Type B pancreatic cell (in vitro differentiated cells): ENCODE measurements around the gene SH3GLB1. TPM values are rescaled to one million over a fixed set of nuclear protein-coding genes. Genes with fewer than 3 reads are reported as not detected.
"Not testable (repeated sequence)": the region's sequence is repeated elsewhere in the genome, so short reads cannot be mapped to it uniquely, and the experiment has no call there.

Experiments
- DNase-seq: peaks from one replicate; pipeline ENCODE4 v3.0.0; 2021; ENCODE audit warnings: mixed read lengths; ENCODE audit not compliant: unreplicated experiment; ENCODE audit errors: extremely low spot score
- H3K27ac Mint-ChIP-seq: 2 replicates; pipeline ENCODE4 v1.8.0; 2021; ENCODE audit warnings: mild to moderate bottlenecking, mixed read lengths
- H3K27me3 Mint-ChIP-seq: 2 replicates; pipeline ENCODE4 v1.8.0; 2021; ENCODE audit warnings: mixed read lengths
- H3K36me3 Mint-ChIP-seq: 2 replicates; pipeline ENCODE4 v1.8.0; 2021; ENCODE audit warnings: mixed read lengths
- H3K4me1 Mint-ChIP-seq: one replicate; pipeline ENCODE4 v1.8.0; 2021; ENCODE audit warnings: mixed read lengths; ENCODE audit not compliant: unreplicated experiment
- H3K4me3 Mint-ChIP-seq: 2 replicates; pipeline ENCODE4 v1.8.0; 2021; ENCODE audit warnings: mild to moderate bottlenecking, mixed read lengths
- H3K9me3 Mint-ChIP-seq: 2 replicates; pipeline ENCODE4 v1.8.0; 2021; ENCODE audit warnings: mixed read lengths
- total RNA-seq: library from RNA; stranded (reverse); gene quantifications from 2 replicates; pipeline ENCODE4 v1.2.1, GENCODE V29; 2021; ENCODE audit warnings: low replicate concordance
- TF ChIP-seq, protein P1 (sequence below): fragments of 200-600 bp; sonication (generic); conservative IDR thresholded peaks from 2 replicates; pipeline ENCODE4 v1.5.0; 2021; ENCODE audit warnings: antibody characterized with exemption, mild to moderate bottlenecking

The SH3GLB1 gene
- total RNA-seq, 1 donor from 2014 or later, result 52.6 TPM

DNA sequence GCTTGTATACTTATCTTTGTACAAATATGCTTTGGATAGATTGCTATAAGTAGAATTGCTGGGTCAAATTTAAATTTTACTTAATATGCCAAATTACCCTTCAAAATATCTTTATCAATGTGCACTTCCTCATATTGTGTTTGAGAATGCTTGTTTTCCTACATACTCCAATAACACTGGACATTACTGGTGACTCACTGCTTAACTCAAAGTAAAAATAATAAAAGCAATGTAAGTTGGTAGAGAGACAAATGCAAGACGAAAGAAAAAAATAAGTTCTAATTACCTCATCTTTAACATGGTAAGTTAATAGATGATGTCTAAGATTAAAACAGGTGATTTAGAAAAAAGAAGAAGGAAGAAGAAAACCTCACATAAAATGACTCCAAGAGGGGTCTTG is 7.9 kb upstream of the SH3GLB1 start:
- no peak overlapping the region for H3K27ac Mint-ChIP-seq
- DNase-seq, result no peak
- no peak overlapping the region for H3K4me3 Mint-ChIP-seq
- no peaks in the 10 kb centered on the region for H3K36me3 Mint-ChIP-seq
- H3K9me3 Mint-ChIP-seq, result no peaks in the 10 kb centered on the region
- H3K27me3 Mint-ChIP-seq, result peaks cover 13% of the 10 kb centered on the region
- TF ChIP-seq, protein P1, sequence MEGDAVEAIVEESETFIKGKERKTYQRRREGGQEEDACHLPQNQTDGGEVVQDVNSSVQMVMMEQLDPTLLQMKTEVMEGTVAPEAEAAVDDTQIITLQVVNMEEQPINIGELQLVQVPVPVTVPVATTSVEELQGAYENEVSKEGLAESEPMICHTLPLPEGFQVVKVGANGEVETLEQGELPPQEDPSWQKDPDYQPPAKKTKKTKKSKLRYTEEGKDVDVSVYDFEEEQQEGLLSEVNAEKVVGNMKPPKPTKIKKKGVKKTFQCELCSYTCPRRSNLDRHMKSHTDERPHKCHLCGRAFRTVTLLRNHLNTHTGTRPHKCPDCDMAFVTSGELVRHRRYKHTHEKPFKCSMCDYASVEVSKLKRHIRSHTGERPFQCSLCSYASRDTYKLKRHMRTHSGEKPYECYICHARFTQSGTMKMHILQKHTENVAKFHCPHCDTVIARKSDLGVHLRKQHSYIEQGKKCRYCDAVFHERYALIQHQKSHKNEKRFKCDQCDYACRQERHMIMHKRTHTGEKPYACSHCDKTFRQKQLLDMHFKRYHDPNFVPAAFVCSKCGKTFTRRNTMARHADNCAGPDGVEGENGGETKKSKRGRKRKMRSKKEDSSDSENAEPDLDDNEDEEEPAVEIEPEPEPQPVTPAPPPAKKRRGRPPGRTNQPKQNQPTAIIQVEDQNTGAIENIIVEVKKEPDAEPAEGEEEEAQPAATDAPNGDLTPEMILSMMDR, result no peak
- no peaks in the 10 kb centered on the region for H3K4me1 Mint-ChIP-seq

DNA sequence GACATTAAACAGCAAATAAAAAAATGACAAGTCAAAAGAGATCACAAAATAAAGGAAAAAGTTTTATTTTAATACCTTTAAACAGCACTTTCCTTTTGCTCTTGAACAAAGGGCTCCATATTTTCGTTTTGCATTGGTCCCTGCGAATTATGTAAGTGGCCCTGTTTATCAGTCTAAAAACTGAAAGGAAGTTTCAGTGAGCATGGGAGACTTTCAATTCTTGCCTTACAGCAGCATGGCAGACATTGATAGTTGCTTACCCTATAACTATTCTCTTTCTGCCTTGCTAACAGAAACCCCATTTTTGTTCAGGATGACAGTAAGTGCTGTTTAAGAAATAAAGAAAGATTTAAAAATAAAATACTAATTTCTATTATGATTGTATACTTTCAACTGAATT is 5.2 kb upstream of the SH3GLB1 start:
- H3K4me3 Mint-ChIP-seq, result no peak overlapping the region
- no peaks in the 10 kb centered on the region for H3K36me3 Mint-ChIP-seq
- no peak for DNase-seq
- TF ChIP-seq, protein P1, result no peak
- no peaks in the 10 kb centered on the region for H3K4me1 Mint-ChIP-seq
- H3K9me3 Mint-ChIP-seq, result no peaks in the 10 kb centered on the region
- H3K27ac Mint-ChIP-seq, result no peak overlapping the region
- H3K27me3 Mint-ChIP-seq, result peaks cover 17% of the 10 kb centered on the region

DNA sequence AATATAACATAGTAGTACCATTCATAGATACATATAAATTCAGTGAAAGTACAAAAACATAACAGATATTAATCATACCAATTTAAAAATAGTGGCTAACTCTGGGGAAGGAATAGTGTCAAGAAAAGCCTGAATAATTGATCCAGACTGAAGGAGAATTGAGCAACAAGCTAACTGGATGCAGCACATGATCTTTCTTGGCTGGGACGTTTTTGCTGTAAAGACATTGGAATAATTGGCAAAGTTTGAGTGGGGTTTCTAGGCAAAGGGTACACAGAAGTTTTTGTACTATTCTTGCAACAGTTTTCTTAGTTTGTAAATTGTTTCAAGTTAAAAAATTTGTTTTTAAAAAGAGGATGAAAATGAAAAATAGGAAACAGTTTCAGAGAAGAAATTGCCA is 2.6 kb upstream of the SH3GLB1 start:
- no peaks in the 10 kb centered on the region for H3K9me3 Mint-ChIP-seq
- no peaks in the 10 kb centered on the region for H3K36me3 Mint-ChIP-seq
- peaks cover 7% of the 10 kb centered on the region for H3K4me1 Mint-ChIP-seq
- TF ChIP-seq, protein P1, result no peak
- peaks cover 10% of the 10 kb centered on the region for H3K27me3 Mint-ChIP-seq
- DNase-seq, result no peak
- no peak overlapping the region for H3K27ac Mint-ChIP-seq
- no peak overlapping the region for H3K4me3 Mint-ChIP-seq

DNA sequence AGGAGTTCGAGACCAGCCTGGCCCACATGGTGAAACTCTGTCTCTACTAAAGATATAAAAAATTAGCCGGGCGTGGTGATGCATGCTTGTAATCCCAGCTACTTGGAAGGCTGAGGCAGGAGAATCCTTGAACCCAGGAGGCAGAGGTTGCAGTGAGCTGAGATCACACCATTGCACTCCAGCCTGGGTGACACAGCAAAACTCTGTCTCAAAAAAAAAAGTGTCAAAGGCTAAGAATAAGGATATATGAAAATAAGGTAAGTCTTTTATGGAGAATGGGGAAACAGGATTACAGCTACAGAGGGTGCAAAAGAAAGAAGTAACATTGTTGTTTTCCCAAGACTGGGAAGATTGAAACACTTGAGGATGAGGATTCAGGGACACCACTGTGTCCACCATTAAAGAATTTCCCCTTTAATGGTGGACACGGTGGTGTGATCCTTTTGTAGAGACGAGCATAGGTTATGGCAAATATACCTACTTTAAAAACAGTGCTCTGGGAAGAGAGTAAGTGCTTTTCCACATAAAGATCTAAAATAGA is 1.4 kb upstream of the SH3GLB1 start:
- peaks cover 10% of the 10 kb centered on the region for H3K27me3 Mint-ChIP-seq
- peaks cover 13% of the 10 kb centered on the region for H3K4me1 Mint-ChIP-seq
- H3K9me3 Mint-ChIP-seq, DNase-seq, H3K27ac Mint-ChIP-seq, H3K36me3 Mint-ChIP-seq: not testable (repeated sequence)
- peak overlapping the region; percentile 100 for H3K4me3 Mint-ChIP-seq

DNA sequence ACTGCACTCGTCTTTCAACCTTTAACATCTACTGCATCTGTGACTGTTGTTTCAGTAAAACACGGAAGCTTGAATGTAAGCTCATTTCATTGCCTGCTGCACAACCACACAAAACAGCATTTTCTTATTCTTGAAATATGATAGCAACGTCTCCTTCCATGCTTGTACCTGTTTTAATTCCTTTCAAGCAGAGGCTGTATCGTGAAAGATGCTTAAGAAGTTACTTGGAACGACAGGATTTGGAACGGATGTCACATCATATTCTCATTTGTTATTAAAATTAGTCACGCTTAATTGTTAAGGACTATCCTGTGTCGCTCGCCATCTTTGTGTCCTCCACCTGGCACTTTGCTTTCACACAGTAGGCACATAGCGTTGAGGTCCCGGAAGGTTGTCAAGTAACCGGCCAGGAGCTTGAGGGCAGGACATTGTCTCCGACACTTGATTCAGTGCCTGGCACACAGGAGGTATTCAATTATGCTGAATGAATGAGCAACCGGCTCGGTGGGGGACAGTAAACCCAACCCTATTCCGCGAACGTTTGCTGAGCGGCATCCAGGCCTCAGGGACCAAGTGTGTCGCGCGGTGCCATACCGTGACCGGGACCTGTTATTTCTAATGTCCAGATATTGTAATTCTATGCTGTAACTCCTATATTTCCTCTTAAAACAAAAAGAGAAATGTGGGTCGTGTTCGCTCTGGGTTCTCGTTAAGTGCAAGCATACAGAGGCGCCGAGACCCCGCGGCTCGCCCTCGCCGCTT is 499 bp upstream of the SH3GLB1 start:
- no peak for DNase-seq
- Mint-ChIP-seq H3K36me3 (no peaks in the 10 kb centered on the region), H3K4me1 (peaks cover 13% of the 10 kb centered on the region), H3K27me3 (peaks cover 10% of the 10 kb centered on the region), H3K4me3 (peak overlapping the region; percentile 100), H3K9me3 (no peaks in the 10 kb centered on the region), H3K27ac (peak overlapping the region; percentile 98)
- TF ChIP-seq, protein P1, result no peak

DNA sequence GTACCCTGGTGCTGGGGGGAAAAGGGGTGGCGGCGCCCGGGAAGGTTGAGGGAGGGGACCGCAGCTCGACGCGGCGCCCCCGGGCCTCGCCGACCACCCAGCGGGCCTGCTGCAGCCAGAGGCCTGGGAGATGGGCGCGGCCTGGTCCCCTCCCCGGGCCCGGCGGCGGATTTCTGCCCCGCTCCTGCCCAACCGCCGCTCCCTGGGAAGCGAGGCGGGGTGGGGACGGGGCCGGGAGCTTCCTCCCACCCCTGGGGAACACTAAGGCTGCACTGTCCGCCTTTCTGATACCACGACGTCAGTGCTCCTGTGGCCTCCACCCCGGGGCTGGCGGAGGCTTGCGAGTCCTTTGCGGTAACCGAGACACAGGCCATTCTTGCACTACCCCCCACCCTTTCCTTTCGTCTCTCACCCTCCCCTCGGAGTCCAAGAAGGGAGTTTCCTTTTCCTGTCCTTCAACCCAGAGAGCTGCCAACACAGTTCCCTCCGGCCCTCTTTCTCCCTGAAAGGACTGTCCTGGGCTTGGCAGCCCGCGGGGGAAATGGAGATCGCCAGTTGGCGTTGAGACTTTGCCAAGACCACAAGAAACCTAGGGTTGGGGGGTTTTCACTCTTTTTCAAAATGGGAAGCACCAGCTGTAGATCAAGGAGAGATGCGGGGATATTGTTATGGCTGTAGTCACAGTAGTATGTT is 742 bp downstream of the SH3GLB1 start:
- Mint-ChIP-seq H3K9me3 (no peaks in the 10 kb centered on the region), H3K4me1 (peaks cover 17% of the 10 kb centered on the region), H3K27ac (peak overlapping the region; percentile 98), H3K36me3 (no peaks in the 10 kb centered on the region), H3K4me3 (peak overlapping the region; percentile 100), H3K27me3 (peaks cover 10% of the 10 kb centered on the region)
- TF ChIP-seq, protein P1, result no peak
- peak; percentile 79 for DNase-seq
